Fibroblast of skin of right biceps (primary cell): ENCODE results near the gene COLGALT1.
"Not testable (repeated sequence)": the region's sequence is repeated elsewhere in the genome, so short reads cannot be mapped to it uniquely, and the experiment has no call there.

ENCODE experiments used
- DNase-seq: peaks from one replicate; pipeline ENCODE4 v3.0.0-alpha.2; 2013

The COLGALT1 gene

DNA sequence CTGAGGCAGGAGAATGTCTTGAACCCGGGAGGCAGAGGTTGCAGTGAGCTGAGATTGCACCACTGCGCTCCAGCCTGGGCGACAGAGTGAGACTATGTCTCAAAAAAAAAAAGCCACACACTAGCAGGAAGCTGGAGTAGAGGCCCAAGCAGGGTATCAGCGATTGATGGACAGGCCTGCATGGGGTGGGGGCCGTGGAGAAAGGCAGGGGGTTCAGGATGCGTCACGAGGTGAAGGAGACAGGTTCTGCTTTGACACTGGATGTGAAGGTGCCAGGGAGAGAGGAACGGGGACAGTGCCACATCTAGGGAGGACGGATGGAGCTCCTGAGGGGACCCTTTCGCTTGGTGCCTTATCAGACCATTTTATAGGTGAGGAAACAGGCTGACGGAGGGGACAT lies 7.1 kb downstream of the COLGALT1 start:
- no peak for DNase-seq

DNA sequence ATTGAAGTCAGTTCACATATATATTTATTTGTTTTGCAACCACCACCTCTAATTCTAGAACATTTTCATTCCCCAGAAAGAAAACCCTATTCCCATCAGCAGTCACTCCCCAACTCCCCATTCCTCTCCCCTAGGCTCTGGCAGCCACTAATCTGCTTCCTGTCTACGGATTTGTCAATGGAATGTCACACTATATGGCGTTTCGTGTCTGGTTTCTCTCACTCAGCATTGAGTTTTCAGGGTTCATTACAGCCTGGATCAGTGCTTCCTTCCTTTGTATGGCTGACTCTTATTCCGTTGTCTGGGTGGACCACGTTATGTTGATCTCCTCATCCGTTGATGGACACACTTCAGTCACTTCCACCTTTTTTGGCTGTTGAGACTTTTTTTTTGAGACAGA lies 9.3 kb downstream of the COLGALT1 start:
- no peak for DNase-seq

DNA sequence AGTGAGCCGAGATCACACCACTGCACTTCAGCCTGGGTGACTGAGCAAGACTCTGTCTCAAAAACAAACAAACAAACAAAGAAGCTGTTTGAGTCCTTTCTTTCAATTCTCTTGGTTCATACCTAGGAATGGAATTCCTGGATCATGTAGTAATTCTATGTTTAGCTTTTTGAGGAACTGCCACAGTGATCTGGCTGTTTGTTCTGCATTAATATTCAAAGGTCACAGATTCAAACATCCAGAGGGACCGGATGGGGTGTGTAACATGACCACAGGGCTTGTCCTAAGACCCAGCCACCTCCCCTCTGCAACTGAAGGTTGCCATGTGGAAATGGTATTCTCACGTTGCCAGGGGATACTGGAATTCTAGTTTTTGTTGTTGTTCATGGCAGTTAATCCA lies 10.2 kb downstream of the COLGALT1 start:
- no peak for DNase-seq

DNA sequence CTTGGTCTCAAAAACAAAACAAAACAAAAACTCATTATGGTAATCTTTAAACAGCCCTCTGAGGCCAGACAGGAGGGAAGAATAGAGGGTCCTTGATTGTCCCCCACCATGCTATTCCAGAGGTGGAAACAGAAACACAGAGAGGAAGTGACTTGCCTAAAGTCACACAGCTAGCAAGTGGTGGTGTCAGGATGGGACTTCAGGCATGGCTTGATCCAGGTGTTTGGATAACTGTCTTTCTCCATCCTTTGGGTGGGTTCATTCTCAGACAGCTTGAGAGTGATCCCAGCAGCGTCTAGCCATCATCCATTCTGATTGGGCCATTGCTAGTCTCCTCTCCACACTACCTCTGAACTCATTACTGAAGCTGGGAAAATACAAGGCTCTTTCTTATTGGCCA lies 12.5 kb downstream of the COLGALT1 start:
- no peak for DNase-seq

DNA sequence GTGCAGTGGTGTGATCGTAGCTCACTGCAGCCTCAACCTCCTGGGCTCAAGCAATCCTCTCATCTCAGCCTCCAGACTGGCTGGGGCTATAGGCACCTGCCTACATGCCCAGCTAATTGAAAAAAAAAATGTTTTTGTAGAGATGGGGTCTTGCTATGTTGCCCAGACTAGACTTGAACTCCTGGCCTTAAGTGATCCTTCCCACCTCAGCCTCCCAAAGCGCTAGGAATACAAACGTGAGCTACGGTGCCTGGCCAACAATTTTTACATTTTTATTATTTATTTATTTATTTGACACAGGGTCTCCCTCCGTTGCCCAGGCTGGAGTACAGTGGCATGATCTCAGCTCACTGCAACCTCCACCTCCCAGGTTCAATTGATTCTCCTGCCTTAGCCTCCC lies 14.8 kb downstream of the COLGALT1 start:
- DNase-seq, result not testable (repeated sequence)

DNA sequence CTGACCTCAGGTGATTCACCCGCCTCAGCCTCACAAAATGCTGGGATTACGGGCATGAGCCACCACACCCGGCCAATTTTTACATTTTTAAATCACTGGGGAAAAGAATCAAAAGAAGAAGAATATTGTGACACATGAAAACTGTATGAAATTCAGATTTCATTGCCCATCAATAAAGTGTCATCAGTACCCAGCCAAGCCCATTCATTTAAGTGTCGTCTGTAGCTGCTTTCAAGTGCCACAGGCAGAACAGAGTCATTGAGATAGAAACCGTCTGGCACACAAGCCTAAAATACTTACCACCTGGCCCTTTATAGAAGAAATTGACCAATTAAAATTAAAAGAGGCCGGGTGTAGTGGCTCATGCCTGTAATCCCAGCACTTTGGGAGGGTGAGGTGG lies 15.3 kb downstream of the COLGALT1 start:
- DNase-seq, result no peak

DNA sequence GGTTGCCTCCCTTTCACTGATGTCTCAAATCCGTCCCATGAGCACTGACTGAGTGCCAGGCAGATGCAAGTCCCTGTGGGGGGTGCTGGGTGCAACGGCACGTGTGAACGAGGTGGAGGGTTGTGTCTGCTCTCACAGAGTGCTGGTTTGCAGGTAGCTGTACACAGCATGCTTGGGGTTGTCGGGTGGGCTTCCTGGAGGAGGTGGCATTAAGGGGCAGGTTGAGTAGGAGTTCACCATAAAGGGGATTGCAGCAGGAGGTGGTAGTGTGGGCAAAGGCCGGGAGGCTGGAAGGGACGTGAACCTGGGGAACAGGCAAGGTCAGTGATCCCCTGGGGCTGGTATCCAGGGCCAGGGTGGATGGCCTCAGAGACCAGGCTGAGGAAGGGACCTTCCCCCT lies 17.2 kb downstream of the COLGALT1 start:
- DNase-seq, result no peak

DNA sequence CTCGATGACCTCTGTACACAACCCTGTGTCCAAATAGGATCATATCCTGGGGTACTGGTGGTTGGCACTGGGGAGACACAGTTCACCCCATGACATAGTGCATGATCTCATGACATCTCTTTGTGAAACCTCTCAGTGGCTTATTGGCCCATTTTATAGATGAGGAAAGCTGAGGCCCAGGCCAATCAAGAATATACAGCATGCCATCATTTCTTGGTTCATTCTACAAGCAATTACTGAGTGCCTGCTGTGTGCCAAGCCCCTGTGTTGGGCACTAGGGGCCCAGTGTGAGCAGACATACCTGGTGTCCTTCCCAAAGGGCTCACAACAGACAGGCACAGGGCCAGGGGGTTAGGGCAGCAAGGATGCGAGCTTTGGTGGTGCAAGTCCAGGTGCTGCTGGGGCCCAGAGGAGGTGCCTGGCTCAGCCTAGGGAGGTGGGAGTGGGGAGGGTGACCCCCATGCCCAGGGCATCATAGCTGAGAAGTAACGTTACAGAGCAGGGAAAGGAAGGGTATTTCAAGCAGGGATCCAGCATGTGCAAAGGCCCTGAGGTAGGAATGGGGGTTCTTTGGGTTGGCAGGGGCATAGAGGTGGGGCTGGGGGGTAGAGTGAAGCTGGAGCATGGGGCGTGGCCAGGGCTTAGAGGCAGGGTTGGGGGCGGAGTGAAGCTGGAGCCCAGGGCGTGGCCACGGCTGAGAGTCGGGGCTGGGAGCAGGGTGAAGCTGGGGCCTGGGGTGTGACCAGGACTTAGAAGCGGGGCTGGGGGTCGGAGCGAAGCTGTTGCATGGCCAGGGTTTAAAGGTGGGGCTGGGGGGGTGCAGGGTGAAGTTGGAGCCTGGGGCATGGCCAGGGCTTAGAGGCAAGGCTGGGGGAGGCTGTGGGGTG lies 20.7 kb downstream of the COLGALT1 start:
- no peak for DNase-seq

DNA sequence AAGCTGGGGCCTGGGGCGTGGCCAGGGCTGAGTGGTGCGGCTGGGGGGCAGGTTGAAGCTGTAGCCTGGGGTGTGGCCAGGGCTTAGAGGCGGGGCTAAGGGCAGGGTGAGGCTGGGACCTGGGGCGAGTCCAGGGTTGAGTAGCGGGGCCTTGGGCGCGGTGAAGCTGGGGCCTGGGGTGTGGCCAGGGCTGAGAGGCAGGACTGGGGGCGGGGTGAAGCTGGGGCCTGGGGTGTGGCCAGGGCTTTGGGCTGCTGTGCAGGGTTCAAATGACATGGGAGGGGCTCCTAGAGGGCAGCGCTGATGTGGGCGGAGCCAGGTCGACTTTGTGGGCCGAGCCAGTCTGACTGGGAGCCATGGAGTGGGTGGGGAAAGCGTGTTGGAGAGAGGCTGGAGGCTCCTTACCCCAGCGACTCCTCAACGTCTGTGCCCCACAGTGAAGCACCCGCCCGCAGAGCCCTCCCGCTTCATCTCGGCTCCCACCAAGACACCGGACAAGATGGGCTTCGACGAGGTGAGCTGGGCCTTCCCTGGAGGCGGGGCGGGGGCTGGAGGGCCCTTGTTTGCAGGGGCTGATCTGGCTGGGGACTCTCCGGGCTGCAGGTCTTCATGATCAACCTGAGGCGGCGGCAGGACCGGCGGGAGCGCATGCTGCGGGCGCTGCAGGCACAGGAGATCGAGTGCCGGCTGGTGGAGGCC lies 21.5 kb downstream of the COLGALT1 start:
- DNase-seq, result peak; percentile 18

DNA sequence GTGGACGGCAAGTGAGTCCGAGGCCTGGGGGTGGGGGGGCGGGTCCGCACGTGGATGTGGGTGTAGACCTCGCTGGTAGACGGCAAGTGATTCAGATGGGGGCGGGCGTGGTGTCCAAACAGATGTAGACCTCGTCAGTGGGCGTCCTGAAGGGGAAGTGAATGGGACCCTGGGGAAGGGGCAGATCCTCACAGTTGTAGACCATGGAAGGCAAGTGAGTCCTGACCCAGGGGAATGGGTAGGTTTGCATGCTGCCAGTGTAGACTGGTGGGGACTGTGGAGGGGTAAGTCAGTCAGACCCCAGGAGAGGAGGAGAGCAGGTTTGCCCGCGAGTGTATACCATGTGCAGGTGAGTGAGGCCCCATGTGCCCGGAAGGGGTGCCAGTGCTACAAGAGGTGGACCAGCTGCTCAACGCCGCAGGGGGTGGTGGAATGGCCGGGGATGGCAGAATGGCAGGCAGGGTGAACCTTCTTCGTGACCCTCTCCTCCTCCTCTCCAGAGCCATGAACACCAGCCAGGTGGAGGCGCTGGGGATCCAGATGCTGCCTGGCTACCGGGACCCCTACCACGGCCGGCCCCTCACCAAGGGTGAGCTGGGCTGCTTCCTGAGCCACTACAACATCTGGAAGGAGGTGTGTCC lies 22.1 kb downstream of the COLGALT1 start:
- no peak for DNase-seq

DNA sequence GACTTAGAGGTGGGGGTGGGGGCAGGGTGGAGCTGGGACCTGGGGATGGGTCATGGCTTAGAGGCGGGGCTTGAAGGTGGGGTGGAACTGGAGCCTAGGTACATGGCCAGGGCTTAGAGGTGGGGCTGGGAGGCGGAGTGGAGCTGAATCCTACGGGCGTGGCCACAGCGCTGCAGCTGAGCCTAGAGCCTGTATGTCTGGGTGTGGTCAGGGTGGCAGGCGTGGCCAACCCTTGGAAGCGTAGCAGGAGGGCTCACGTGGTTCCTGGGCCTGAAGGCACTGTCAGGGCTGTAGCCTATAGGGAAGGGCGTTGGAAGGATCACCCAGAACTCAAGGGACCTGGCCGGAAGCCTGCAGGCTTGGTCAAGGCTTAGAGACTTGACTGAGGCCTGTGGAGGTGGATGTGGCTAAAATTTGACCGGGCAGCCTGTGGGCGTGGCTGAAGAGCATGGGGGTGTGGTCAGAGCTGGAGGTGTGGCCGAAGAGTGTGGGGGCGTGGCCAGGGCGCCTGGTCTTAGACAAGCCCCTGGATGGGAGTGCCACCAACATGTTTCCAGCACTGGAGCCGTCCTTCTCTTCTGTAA lies 24.3 kb downstream of the COLGALT1 start:
- DNase-seq, result peak; percentile 40

DNA sequence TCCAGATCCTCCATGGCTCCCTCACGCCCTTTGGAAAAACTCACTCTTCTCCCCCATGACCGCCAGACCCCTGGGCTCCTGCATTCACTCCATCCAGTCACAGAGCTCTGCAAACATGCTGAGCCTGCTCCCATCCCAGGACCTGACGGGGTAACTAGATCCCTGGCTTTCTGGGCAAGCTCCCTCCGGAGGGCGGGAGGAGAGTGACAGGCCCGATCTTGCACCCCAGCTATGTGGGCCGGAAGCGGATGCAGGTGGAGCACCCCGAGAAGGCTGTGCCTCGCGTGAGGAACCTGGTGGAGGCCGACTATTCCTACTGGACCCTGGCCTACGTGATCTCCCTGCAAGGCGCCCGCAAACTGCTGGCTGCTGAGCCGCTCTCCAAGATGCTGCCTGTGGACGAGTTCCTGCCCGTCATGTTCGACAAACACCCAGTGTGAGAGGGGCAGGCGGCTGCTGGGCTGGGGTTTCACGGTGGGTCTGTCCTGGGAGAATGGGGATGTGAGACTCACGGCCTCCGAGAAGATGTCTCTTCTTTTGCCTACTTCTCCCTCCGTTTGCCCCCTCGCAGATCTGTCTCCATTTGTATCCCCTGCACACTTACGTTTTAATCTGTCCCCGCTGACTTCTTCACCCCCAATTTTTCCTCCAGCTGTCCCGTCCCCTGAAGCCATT lies 25.2 kb downstream of the COLGALT1 start:
- no peak for DNase-seq

DNA sequence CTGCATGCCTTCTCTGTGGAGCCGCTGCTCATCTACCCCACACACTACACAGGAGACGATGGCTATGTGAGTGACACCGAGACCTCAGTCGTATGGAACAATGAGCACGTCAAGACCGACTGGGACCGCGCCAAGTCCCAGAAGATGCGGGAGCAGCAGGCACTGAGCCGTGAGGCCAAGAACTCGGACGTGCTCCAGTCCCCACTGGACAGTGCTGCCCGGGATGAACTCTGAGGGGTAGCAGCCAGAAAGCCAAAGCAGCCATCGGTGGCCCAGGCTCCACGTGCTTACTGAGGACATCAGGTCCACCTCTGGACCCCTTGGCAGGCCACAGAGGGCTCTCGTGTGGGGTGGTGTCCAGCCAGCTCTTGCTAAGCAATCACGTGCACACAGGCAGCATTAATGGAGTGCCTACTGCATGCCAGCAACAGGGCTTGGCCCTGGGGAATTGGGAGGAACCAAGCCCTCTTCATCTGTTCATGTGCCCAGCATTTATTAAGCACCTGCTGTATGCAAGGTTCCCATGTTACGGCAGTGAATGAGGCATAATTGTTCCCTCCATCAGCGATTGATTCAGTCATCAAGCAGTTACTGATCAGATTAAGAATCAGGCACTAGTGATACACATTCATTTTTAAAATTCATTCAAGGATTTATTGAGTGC lies 25.9 kb downstream of the COLGALT1 start:
- no peak for DNase-seq

DNA sequence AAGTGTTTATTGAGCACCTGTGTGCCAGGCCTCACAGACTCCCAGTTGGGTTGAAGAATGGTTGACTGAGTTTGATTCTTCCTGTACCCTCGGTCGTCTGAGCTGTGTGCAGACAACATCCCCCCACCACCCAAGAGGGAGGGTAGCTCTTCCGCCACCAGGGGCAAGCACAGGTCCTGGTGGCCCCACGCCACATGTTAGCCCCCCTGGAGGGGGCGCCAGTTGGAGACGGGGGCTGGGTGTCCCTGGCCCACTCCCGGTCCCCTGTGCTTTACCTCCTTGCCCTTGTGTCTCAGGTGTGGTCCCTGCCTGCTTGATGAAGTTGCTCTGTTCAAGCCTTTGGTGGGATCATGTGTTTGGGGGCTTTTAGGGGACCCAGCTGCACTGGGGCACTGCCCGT lies 27.2 kb downstream of the COLGALT1 start:
- DNase-seq, result no peak

DNA sequence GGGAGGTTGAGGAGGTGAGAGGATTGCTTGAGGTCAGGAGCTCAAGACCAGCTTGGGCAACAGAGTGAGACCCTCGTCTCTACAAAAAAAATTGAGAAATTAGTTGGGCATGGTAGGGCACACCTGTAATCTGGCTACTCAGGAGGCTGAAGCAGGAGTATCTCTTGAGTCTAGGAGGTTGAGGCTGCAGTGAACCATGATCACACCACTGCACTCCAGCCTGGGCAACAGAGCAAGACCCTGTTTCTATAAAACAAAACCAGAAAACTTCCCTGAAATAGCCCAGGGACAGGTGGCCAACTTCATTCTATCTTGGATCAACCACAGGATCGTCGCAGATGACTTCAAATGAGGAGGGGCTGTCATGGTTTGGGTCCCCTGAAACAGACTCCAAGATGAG lies 28.7 kb downstream of the COLGALT1 start:
- DNase-seq, result no peak

DNA sequence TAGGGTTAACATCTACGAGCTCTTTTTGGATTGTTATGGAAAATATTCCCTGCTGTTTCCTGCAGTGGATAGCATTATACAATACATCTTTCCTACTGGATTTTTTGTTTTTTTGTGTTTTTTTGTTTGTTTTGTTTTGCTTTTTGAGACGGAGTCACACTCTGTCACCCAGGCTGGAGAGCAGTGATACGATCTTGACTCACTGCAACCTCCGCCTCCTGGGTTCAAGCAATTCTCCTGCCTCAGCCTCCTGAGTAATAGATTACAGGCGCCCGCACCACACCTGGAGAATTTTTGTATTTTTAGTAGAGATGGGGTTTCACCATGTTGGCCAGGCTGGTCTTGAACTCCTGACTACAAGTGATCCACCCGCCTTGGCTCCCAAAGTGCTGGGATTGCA lies 29.9 kb downstream of the COLGALT1 start:
- not testable (repeated sequence) for DNase-seq

DNA sequence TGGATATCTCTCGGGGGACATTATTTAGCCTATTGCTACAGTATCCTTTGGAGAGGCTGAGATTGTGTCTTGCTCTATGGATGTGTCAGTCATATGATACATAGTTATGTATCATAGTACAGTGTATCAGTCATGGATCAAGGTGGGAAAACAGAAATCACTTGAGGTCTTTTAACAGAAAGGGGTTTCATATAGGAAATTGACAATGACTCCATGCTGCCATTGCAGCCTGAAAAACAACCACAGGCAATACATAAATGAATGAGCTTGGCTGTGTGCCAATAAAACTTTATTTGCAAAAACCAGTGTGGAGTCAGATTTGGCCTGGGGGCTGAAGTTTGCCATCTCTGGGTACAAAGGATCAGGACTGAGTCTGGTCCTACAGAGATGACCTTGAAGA lies 35.4 kb downstream of the COLGALT1 start:
- DNase-seq, result no peak

DNA sequence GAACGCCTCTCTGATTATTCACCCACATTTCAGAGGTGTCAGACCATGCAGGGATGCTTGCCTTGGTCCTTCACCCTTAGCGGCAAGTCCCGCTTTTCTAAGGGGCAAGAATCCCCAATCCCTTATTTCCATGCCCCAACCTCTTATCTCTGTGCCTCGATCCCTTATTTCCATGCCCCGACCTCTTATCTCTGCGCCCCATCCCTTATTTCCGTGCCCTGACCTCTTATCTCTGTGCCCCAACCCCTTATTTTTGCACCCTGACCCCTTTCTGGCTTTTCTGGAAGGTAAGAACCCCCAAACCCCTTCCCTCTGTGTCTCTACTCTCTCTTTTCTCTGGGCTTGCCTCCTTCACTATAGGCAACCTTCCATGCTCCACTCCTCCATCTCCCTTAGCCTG lies 38.8 kb downstream of the COLGALT1 start:
- DNase-seq, result not testable (repeated sequence)

DNA sequence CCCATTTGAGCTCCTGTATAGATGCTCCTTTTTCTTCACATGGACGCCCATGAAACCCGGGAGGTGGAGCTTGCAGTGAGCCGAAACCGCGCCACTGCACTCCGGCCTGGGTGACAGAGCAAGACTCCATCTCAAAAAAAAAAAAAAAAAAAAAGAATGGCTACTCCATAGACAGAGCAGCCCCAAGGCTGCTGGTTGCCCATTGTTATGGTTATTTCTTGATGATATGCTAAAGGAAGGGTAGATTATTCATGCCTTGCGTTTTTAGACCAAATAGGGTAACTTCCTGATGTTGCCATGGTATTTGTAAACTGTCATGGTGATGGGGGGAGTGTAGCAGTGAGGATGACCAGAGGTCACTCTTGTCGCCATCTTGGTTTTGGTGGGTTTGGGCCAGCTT lies 42.6 kb downstream of the COLGALT1 start:
- not testable (repeated sequence) for DNase-seq

DNA sequence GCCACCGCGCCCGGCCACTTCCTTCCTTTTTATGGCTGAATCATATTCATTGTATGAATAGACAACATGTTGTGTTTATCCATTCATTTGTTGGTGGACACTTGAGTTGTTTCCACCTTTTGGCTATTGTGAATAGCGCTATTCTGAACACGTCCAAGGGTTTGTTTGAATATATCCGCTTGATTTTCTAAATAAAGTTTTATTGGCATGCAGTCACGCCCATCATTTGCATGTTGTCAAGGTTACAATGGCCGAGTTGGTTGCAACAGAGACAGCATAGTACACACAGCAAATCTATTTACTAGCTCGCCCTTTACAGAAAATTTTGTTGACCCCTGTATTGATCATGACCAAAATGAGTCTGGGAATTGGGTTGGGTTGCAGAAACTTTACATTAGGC lies 43.5 kb downstream of the COLGALT1 start:
- DNase-seq, result no peak

DNA sequence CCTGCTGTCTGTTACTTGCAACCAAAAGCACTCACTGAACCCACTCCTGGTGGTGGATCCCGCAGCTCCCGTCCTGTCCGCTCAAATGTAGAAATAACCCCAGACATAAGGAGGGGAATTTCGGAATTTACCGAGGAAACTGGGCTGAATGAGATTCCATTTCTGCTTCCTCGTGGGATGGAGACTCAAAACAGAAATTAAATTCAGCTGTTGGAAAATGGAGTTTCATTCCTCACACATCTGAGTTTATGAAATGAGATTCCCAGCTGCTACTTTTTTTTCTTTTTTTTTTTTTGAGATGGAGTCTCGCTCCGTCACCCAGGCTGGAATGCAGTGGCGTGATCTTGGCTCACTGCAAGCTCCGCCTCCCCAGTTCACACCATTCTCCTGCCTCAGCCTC lies 44.3 kb downstream of the COLGALT1 start:
- peak; percentile 14 for DNase-seq

DNA sequence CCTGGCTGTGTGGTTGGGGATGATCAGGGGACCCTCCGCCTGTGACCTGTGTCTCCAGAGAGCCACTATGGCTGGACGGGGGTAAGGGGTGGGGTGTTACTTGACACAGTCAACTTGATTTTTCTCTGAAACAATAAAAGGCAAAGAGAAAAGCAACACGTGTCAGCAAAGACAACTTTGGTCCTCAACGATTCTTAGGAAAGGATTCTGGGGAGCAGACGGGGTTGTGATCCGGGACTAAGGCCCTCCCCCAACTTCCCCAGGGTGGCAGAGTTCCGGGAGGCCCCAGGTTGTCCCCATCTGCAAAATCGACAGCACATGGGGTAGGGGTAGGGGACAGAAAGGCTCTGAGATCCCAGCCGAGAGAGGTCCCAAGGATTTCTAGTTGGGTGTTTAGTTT lies 46.2 kb downstream of the COLGALT1 start:
- DNase-seq, result no peak
